HT1080 (cell line): Measurements from ENCODE around the gene GMPR2. TPM values are rescaled to one million over a fixed set of nuclear protein-coding genes. Genes with fewer than 3 reads are reported as not detected.

Experiments used
- DNase-seq: peaks from one replicate; pipeline ENCODE4 v3.0.0-alpha.2; 2015; ENCODE audit warnings: low read depth
- polyA plus RNA-seq, 2 experiments: library from polyadenylated mRNA; depleted of rRNA; stranded (reverse); fragments of >200 nt; gene quantifications; 2 replicates each; pipeline ENCODE4 v1.2.3, GENCODE V29; 2015
- total RNA-seq: library from RNA; depleted of rRNA; stranded (reverse); fragments of >200 nt; shearing (Covaris generic); gene quantifications from 2 replicates; pipeline ENCODE4 v1.2.3, GENCODE V29; 2014; rRNA removed

GMPR2 gene
- 92.5 and 107 TPM in 2 replicates for total RNA-seq
- 84.5 and 88.5 TPM in 2 replicates for polyA plus RNA-seq (2015; cell fraction: cytosol; rRNA removed)
- 145 and 149 TPM in 2 replicates for polyA plus RNA-seq (2015; cell fraction: nucleus; rRNA removed)

DNA sequence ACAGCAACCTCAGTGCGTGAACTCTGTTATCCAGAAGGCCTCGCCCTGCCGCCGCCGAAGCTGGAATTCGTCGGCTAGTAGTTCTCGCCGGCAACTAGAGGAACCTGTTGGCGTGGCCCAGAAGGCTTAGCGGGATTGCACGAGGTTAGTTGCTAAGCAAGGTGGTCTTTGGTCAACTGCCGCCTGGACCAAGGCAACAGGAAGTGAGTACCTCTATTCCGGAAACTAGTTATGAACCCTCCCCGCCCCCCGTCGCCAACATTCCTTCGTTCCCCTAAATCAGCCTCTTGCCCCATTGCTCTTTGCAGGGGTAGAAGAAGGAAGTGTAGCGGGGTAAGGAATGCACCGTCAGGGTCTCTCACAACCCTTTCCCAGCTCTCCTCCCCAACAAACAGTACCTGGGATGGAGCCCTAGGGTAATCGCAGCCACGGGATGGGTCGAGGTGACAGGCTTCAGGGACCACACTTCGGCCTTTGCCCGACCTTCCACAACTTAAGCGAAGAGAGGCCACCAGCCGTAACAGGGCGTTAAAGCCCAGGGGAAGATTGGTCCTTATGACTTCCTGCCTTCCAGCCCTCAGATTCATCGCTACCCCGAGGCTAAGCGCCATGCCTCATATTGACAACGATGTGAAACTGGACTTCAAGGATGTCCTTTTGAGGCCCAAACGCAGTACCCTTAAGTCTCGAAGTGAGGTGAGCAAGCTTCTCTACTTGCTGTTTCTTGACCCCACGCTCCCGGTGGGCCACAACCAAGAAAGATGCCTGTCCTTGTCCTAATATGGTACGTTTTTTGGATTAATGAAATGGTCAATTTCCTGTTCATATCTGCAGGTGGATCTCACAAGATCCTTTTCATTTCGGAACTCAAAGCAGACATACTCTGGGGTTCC, at the start of gene GMPR2:
TSS of gene GMPR2 (plus strand) at position 285 of the 893 bp plus-strand sequence. CDS start at position 610, 325 bp downstream.
- no peak for DNase-seq

DNA sequence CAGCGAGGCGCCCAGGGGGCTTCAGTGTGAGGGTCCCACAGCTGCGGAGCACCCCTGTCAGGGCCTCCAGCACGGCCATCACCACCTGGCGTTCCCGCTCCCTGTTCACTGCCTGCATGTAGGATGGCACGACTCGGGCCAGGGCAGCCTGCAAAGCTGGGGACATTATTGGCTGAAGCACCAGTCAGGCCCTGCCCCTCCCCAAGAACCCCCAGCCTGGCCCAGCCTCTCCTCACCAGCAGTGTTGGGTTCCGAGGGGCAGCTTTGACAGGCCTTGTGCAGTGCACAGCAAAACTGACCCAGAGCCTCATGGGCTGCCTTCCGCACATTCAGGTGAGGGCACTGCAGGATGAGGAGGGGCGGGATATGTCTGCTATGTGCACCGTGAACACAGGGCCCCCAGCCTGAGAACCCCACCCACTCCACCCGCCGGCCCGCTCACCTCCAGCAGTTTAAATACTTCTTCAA, 49.7 kb upstream of the GMPR2 start:
- DNase-seq: no peak

- DNase-seq: no peak
Measured at GRCh38 chr14:24184104-24184970, 48.4 kb upstream of the GMPR2 start.

DNA sequence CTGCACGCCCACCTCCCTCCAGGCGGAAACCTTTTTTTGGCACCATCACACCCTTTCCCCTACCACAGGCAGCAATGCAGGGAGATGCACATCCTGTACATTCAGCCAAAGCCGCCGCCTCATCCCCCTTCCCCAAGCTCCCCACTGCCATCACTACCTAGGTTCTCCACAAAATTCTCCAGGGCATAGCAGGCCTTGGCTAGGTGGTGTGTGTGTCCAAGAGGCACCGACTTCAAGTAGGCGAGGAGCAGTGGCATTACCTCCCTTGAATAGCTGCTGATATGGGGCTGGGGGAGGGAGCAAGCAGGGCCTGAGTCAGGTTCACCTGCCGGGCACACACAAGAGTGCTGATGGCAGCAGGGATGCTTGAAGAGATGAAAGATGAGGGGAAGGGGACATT, 47.7 kb upstream of the GMPR2 start:
- no peak for DNase-seq

DNA sequence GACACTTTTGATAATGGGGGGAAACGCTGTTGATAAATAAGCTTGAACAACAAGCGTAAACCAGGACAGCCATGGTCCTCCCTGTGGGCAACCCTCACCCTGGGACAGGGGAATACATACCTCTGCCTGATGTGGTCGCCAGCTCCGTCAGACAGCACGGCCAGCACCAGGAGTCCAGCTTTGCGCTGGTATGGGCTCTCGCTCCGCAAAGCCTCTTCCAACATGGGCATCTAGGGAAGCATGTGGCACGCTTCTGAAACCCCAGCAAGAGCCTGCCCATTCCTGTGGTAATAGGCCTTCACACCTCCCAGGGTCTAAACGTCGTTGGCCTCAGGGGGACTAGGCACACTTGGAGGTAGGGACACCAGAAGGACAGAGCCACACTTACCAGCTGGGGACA, 47.0 kb upstream of the GMPR2 start:
- no peak for DNase-seq

- DNase-seq: no peak
Measured at GRCh38 chr14:24186831-24187538, 45.7 kb upstream of the GMPR2 start.

- DNase-seq: no peak
Measured at GRCh38 chr14:24187539-24187915, 45.2 kb upstream of the GMPR2 start.

- peak; percentile 93 for DNase-seq
Measured at GRCh38 chr14:24188251-24189058, 44.3 kb upstream of the GMPR2 start, which contains the start of gene IPO4. Gene IPO4 (minus strand): TSS chr14:24188816. CDS start chr14:24188787, 29 bp downstream.

DNA sequence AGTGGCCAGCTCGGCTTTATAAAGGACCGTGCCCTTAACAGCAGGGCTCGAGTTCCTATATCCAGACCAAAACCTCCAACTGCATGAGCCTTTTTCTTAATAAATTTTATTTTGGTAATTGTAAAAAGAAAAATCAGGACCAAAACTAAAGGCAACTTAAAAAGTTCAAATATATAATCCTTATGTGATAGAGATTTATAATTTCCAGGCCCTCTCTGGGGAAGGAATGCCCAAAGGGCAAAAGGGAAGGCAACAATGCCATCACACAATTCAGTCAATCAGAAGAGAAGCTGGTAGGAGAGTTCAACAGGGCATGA, 43.7 kb upstream of the GMPR2 start:
- DNase-seq: no peak

DNA sequence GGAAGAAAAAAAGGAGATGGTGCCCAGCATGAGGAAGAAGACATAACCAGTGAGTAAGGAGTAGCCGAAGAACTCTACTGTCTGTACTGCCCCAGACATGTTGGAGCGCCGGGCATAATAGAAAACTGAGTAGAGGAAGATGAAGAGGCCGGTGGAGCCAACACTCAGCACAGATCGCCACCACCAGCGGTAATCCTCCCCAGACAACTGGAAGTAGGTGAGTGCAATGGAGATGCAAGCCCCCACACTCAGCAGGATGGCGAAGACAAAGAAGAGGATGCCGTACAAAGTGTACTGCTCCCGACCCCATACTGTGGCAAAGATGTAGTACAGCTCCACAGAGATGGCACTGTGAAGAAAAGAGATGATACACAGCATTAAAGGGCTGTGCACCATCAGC, 43.3 kb upstream of the GMPR2 start:
- DNase-seq: no peak

GRCh38 chr14:24190416-24190815, 42.3 kb upstream of the GMPR2 start:
- no peak for DNase-seq

DNA sequence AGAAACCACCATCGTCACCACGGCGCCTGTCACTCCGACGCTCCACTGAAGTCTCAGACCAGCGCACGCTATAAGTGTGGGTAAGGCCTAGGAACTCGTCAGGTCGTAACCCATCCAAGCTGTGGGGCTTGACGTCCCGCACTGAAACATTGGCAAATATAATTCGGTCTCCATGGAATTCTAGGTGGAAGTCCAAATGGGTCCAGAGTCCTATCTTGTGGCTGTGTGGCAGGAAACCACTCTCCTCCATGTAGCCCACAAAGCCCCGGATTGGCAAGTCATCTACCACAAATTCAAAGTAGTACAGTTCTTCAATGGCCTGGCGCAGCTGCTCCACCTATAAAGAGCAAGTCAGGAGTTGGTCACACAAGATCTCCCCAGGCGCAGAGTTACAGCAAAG, 39.8 kb upstream of the GMPR2 start:
- no peak for DNase-seq

GRCh38 chr14:24194186-24194872, 38.4 kb upstream of the GMPR2 start:
- DNase-seq: no peak

GRCh38 chr14:24194873-24195185, 37.9 kb upstream of the GMPR2 start:
- no peak for DNase-seq

- peak; percentile 84 for DNase-seq
Measured at GRCh38 chr14:24195186-24196070, 37.3 kb upstream of the GMPR2 start, which contains the start of gene TM9SF1. Gene TM9SF1 (minus strand): TSS chr14:24195441. CDS start chr14:24195019, 422 bp downstream.

DNA sequence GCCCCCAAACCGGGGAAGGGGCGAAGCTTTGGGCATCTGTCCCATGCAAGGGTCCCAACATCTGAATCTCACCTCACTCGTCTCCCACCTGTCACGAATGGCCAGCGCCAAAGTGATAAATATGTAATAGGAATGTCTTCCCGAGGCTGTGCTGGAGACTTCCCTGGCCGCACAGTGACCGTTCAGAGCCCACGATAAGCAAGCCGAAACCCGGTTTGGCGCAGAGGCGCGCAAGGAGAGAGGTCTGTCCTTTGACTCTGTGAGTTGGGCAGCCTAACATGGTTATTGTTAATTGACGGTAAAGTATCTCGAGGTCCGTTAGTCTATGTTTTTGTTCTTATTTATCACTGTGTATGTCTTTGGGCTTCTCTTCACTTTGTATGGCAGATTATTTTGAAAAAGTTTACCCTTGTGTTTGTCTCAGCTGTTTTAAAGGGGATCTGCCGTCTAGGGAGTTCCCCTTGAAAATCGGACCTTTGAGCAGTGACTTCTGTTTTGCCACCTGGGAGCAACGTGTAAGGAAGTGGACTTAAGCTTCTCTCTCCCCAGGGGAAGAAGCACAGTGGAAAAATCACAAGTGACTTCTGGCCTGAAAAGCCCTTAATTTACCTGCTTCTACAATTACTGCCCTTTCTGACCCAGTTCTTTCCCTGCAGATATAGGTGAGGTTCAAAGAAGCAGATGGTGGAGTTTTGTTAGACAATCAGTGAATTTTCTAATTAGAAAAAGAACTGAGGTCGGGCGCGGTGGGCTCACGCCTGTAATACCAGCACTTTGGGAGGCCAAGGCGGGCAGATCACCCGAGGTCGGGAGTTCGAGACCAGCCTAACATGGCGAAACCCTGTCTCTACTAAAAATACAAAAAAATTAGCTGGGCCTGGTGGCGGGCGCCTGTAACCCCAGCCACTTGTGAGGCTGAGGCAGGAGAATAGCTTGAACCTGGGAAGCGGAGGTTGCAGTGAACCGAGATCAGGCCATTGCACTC, 36.4 kb upstream of the GMPR2 start:
- DNase-seq: no peak

GRCh38 chr14:24197056-24197450, 35.7 kb upstream of the GMPR2 start:
- no peak for DNase-seq
